Thyroid gland (tissue), 4 donors: ENCODE results near the gene WDR83.

Experiments
- POLR2A ChIP-seq, 2 donors: fragments of 450-650 bp; IDR thresholded peaks; one replicate each; pipeline ENCODE4 v1.6.1; 2017; ENCODE audit warnings: antibody characterized with exemption in 2 of 2, mild to moderate bottlenecking in 2 of 2, moderate library complexity in 1 of 2
- TF ChIP-seq, protein P1 (sequence below), 6 experiments: fragments of 200-600 bp in 3 of 6; fragments of 450-650 bp in 3 of 6; sonication (generic) in 3 of 6; IDR thresholded peaks; one replicate each; pipeline ENCODE4 v1.5.1; 2016 to 2019; ENCODE audit warnings: antibody characterized with exemption in 6 of 6, mild to moderate bottlenecking in 2 of 6, inconsistent platforms in 1 of 6, moderate library complexity in 1 of 6

- TF ChIP-seq, protein P1, sequence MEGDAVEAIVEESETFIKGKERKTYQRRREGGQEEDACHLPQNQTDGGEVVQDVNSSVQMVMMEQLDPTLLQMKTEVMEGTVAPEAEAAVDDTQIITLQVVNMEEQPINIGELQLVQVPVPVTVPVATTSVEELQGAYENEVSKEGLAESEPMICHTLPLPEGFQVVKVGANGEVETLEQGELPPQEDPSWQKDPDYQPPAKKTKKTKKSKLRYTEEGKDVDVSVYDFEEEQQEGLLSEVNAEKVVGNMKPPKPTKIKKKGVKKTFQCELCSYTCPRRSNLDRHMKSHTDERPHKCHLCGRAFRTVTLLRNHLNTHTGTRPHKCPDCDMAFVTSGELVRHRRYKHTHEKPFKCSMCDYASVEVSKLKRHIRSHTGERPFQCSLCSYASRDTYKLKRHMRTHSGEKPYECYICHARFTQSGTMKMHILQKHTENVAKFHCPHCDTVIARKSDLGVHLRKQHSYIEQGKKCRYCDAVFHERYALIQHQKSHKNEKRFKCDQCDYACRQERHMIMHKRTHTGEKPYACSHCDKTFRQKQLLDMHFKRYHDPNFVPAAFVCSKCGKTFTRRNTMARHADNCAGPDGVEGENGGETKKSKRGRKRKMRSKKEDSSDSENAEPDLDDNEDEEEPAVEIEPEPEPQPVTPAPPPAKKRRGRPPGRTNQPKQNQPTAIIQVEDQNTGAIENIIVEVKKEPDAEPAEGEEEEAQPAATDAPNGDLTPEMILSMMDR (IDR thresholded peaks at IDR 0.05) = no peak
- TF ChIP-seq POLR2A (IDR thresholded peaks at IDR 0.05) = no peak
Observed at GRCh38 chr19:12695997-12696365, 29.4 kb downstream of the WDR83 start.
